MCF 10A (cell line): ENCODE measurements around the gene WNK4. TPM values are rescaled to one million over a fixed set of nuclear protein-coding genes. Genes with fewer than 3 reads are reported as not detected.

Experiments used
- BruUV-seq: library from RNA; stranded (reverse); fragments of 400-500 nt; replicated peaks from 2 replicates; lab custom pipeline; 2021; lab: Mats Ljungman, UMichigan
- CTCF ChIA-PET: fragments of 300-600 bp; sonication (Branson Sonifier 250); formaldehyde crosslinking; extraction: SDS; loops from one replicate; lab custom pipeline; 2021; ENCODE audit warnings: antibody characterized with exemption, inconsistent platforms; lab: Yijun Ruan, JAX
- POLR2A ChIA-PET: fragments of 300-600, 350-650 bp; sonication (Branson Sonifier 250); formaldehyde crosslinking; extraction: SDS; loops from one replicate; lab custom pipeline; 2020; ENCODE audit warnings: antibody characterized with exemption, inconsistent platforms; lab: Yijun Ruan, JAX
- DNase-seq: peaks from one replicate; pipeline ENCODE4 v3.0.0-alpha.2; 2018; ENCODE audit not compliant: unreplicated experiment
- H3K27ac Mint-ChIP-seq: one replicate; pipeline ENCODE4 v1.8.0; 2022; ENCODE audit warnings: mild to moderate bottlenecking, low read depth, mixed read lengths; ENCODE audit not compliant: unreplicated experiment
- H3K27me3 Mint-ChIP-seq: one replicate; pipeline ENCODE4 v1.8.0; 2022; ENCODE audit warnings: mixed read lengths; ENCODE audit not compliant: insufficient read depth, unreplicated experiment
- H3K36me3 Mint-ChIP-seq: one replicate; pipeline ENCODE4 v1.8.0; 2022; ENCODE audit warnings: mild to moderate bottlenecking, moderate library complexity, mixed read lengths; ENCODE audit not compliant: insufficient read depth, unreplicated experiment
- H3K4me1 Mint-ChIP-seq: one replicate; pipeline ENCODE4 v1.8.0; 2022; ENCODE audit warnings: mixed read lengths; ENCODE audit not compliant: insufficient read depth, unreplicated experiment
- H3K4me3 Mint-ChIP-seq: one replicate; pipeline ENCODE4 v1.8.0; 2022; ENCODE audit warnings: mild to moderate bottlenecking, moderate library complexity, mixed read lengths; ENCODE audit not compliant: unreplicated experiment
- H3K9me3 Mint-ChIP-seq: one replicate; pipeline ENCODE4 v1.8.0; 2022; ENCODE audit warnings: mixed read lengths; ENCODE audit not compliant: unreplicated experiment
- CTCF ChIP-seq: fragments of 200-600 bp; IDR thresholded peaks from one replicate; pipeline ENCODE4 v1.8.0; 2022; ENCODE audit warnings: antibody characterized with exemption, mild to moderate bottlenecking; ENCODE audit not compliant: unreplicated experiment
- intact Hi-C: fragments of 100-400 bp; cut with micrococcal nuclease; formaldehyde crosslinking; loops from 2 replicates; pipeline ENCODE4 v1.14.1; 2022
- total RNA-seq: library from RNA; stranded (reverse); gene quantifications from 2 replicates; pipeline ENCODE4 v1.2.3, GENCODE V29; 2022

Gene WNK4
- total RNA-seq, 1 experiment from 2014 or later, result 2.3 TPM

- CTCF ChIA-PET, result no interaction called here
- H3K36me3 Mint-ChIP-seq, result peaks cover 6% of the 10 kb centered on the region
- no peak overlapping the region for H3K27ac Mint-ChIP-seq
- H3K27me3 Mint-ChIP-seq, result no peaks in the 10 kb centered on the region
- intact Hi-C loops, result no loop called here
- DNase-seq, result no peak
- no peak for TF ChIP-seq CTCF
- no TSS peak for BruUV-seq
- H3K4me3 Mint-ChIP-seq, result no peak overlapping the region
- H3K4me1 Mint-ChIP-seq, result peaks cover 11% of the 10 kb centered on the region
- H3K9me3 Mint-ChIP-seq, result no peaks in the 10 kb centered on the region
- POLR2A ChIA-PET, result interaction anchor here (2.6 kb wide), 1 partner anchor 11 kb away, joined by 24 read pairs; the partner anchor contains the start of gene VPS25
These were observed 4.0 kb downstream of the WNK4 start for GRCh38 chr17:42784409-42784808.

GRCh38 chr17:42784811-42785592 is 4.6 kb downstream of the WNK4 start:
- TF ChIP-seq CTCF, result no peak
- BruUV-seq, result no TSS peak
- H3K9me3 Mint-ChIP-seq, result no peaks in the 10 kb centered on the region
- H3K36me3 Mint-ChIP-seq, result peaks cover 6% of the 10 kb centered on the region
- ChIA-PET CTCF (no interaction called here), POLR2A (interaction anchor here (2.6 kb wide), 1 partner anchor 12 kb away, joined by 24 read pairs; the partner anchor contains the start of gene VPS25)
- no peak for DNase-seq
- H3K4me1 Mint-ChIP-seq, result peaks cover 11% of the 10 kb centered on the region
- no peak overlapping the region for H3K27ac Mint-ChIP-seq
- intact Hi-C loops, result no loop called here
- no peak overlapping the region for H3K4me3 Mint-ChIP-seq
- no peaks in the 10 kb centered on the region for H3K27me3 Mint-ChIP-seq

GRCh38 chr17:42787266-42787665 is 6.9 kb downstream of the WNK4 start:
- no peaks in the 10 kb centered on the region for H3K27me3 Mint-ChIP-seq
- ChIA-PET POLR2A (interaction anchor here (0.6 to 1.6 kb wide), 5 partner anchors 9 to 1417 kb away, joined by 3 to 6 read pairs (median 4); partner anchors contain the start of genes BECN1, RETREG3 and VPS25), CTCF (interaction anchor here (0.9 to 1.0 kb wide), 2 partner anchors 10 to 24 kb away, joined by 3 read pairs; no protein-coding TSS in a partner anchor)
- H3K27ac Mint-ChIP-seq, result no peak overlapping the region
- BruUV-seq, result no TSS peak
- intact Hi-C loops, result no loop called here
- no peak overlapping the region for H3K4me3 Mint-ChIP-seq
- H3K4me1 Mint-ChIP-seq, result peaks cover 11% of the 10 kb centered on the region
- TF ChIP-seq CTCF, result no peak
- H3K36me3 Mint-ChIP-seq, result no peaks in the 10 kb centered on the region
- no peaks in the 10 kb centered on the region for H3K9me3 Mint-ChIP-seq
- DNase-seq, result no peak

- CTCF ChIA-PET, result interaction anchor here (0.6 kb wide), 2 partner anchors 33 to 226 kb away, joined by 4 to 5 read pairs; no protein-coding TSS in a partner anchor
- intact Hi-C loops, result no loop called here
- no TSS peak for BruUV-seq
- Mint-ChIP-seq H3K9me3 (no peaks in the 10 kb centered on the region), H3K4me3 (no peak overlapping the region), H3K27ac (no peak overlapping the region), H3K36me3 (no peaks in the 10 kb centered on the region), H3K27me3 (no peaks in the 10 kb centered on the region), H3K4me1 (peaks cover 11% of the 10 kb centered on the region)
- no peak for DNase-seq
- no peak for TF ChIP-seq CTCF
- POLR2A ChIA-PET, result interaction anchor here (0.6 to 1.2 kb wide), 3 partner anchors 19 to 1223 kb away, joined by 3 to 5 read pairs (median 3); partner anchors contain the start of genes TMEM101 and VPS25
These were observed 11.5 kb downstream of the WNK4 start for GRCh38 chr17:42791948-42792347.
